Thoracic aorta (tissue), 2 donors: ENCODE results near the gene CCR3. TPM values are rescaled to one million over a fixed set of nuclear protein-coding genes. Genes with fewer than 3 reads are reported as not detected.

ENCODE experiments used
- ATAC-seq: fragments of 150-250 bp; one replicate; pipeline ENCODE4 v1.8.0; 2017; ENCODE audit warnings: low read depth; ENCODE audit not compliant: insufficient number of reproducible peaks, low FRiP score
- DNase-seq: peaks from one replicate; pipeline ENCODE4 v3.0.0-alpha.2; 2020; ENCODE audit warnings: low spot score
- H3K27ac ChIP-seq, 2 donors: fragments of 200-600 bp; sonication (generic); 1 replicate in 1 of 2; 2 replicates in 1 of 2; pipeline ENCODE4 v1.5.1; 2016; ENCODE audit warnings: mild to moderate bottlenecking in 2 of 2, moderate library complexity in 2 of 2
- H3K27me3 ChIP-seq: fragments of 200-600 bp; sonication (generic); replicated peaks from 2 replicates; pipeline ENCODE4 v1.6.0; 2016; ENCODE audit warnings: mild to moderate bottlenecking; ENCODE audit not compliant: insufficient read depth
- H3K36me3 ChIP-seq: fragments of 200-600 bp; sonication (generic); one replicate; pipeline ENCODE4 v1.5.1; 2016
- H3K4me1 ChIP-seq, 2 donors: fragments of 200-600 bp; sonication (generic); 1 replicate in 1 of 2; 2 replicates in 1 of 2; pipeline versions ENCODE4 v1.5.1 to v1.6.0; 2016; ENCODE audit warnings: low read depth in 2 of 2, mild to moderate bottlenecking in 1 of 2; ENCODE audit not compliant: control insufficient read depth in 1 of 2
- H3K4me3 ChIP-seq: fragments of 200-600 bp; sonication (generic); 2 replicates; pipeline ENCODE4 v1.5.1; 2016; ENCODE audit warnings: mild to moderate bottlenecking
- H3K9me3 ChIP-seq: fragments of 200-600 bp; sonication (generic); 2 replicates; pipeline ENCODE4 v1.5.1; 2016
- CTCF ChIP-seq: fragments of 200-600 bp; sonication (generic); IDR thresholded peaks from one replicate; pipeline ENCODE4 v1.5.1; 2019; ENCODE audit warnings: antibody characterized with exemption
- total RNA-seq, 2 donors: library from RNA; depleted of rRNA; stranded (reverse); fragments of >200 nt; gene quantifications; one replicate each; pipeline versions ENCODE4 v1.1.0 to v1.2.3, GENCODE V29; 2016

CCR3 gene
- total RNA-seq, 2 donors from 2014 or later, result not detected

- H3K36me3 ChIP-seq, result no peaks in the 10 kb centered on the region
- H3K4me3 ChIP-seq, result no peak overlapping the region
- no peaks in the 10 kb centered on the region for H3K4me1 ChIP-seq
- H3K9me3 ChIP-seq, result no peaks in the 10 kb centered on the region
- no peak overlapping the region for H3K27ac ChIP-seq
- no peak for TF ChIP-seq CTCF
- H3K27me3 ChIP-seq, result no peaks in the 10 kb centered on the region
- DNase-seq, result no peak
- no peak for ATAC-seq
Observed at GRCh38 chr3:46239952-46240351, 2.3 kb upstream of the CCR3 start.

- no peaks in the 10 kb centered on the region for H3K9me3 ChIP-seq
- no peak for DNase-seq
- no peaks in the 10 kb centered on the region for H3K27me3 ChIP-seq
- no peak for TF ChIP-seq CTCF
- no peaks in the 10 kb centered on the region for H3K4me1 ChIP-seq
- no peak overlapping the region for H3K4me3 ChIP-seq
- no peaks in the 10 kb centered on the region for H3K36me3 ChIP-seq
- no peak for ATAC-seq
- no peak overlapping the region for H3K27ac ChIP-seq
Observed at GRCh38 chr3:46243560-46243959, 1.3 kb downstream of the CCR3 start.

GRCh38 chr3:46245146-46245545, 2.9 kb downstream of the CCR3 start:
- Histone ChIP-seq H3K27me3 (no peaks in the 10 kb centered on the region), H3K27ac (no peak overlapping the region), H3K4me3 (no peak overlapping the region), H3K36me3 (no peaks in the 10 kb centered on the region), H3K4me1 (no peaks in the 10 kb centered on the region), H3K9me3 (no peaks in the 10 kb centered on the region)
- ATAC-seq (no peak), DNase-seq (no peak)
- no peak for TF ChIP-seq CTCF

GRCh38 chr3:46252980-46253379, 10.7 kb downstream of the CCR3 start:
- Histone ChIP-seq H3K4me3 (no peak overlapping the region), H3K36me3 (no peaks in the 10 kb centered on the region), H3K27ac (no peak overlapping the region), H3K27me3 (no peaks in the 10 kb centered on the region), H3K9me3 (no peaks in the 10 kb centered on the region), H3K4me1 (no peaks in the 10 kb centered on the region)
- TF ChIP-seq CTCF, result no peak
- ATAC-seq, result no peak
- DNase-seq, result no peak

GRCh38 chr3:46258525-46258924, 16.3 kb downstream of the CCR3 start:
- Histone ChIP-seq H3K36me3 (no peaks in the 10 kb centered on the region), H3K9me3 (no peaks in the 10 kb centered on the region), H3K27ac (no peak overlapping the region), H3K27me3 (no peaks in the 10 kb centered on the region), H3K4me1 (no peaks in the 10 kb centered on the region), H3K4me3 (no peak overlapping the region)
- no peak for DNase-seq
- TF ChIP-seq CTCF, result no peak
- ATAC-seq, result no peak
